Measurements from ENCODE around the gene DENND4B.
"Not testable (repeated sequence)": the region's sequence is repeated elsewhere in the genome, so short reads cannot be mapped to it uniquely, and the experiment has no call there.

The DENND4B gene

GRCh38 chr1:153946622-153947241, at the start of gene DENND4B:
Gene DENND4B (minus strand): TSS chr1:153946718. CDS start chr1:153944374, 2,344 bp downstream.
- DNase-seq (ENCODE audit: low read depth in 2 of 3, low spot score in 2 of 3): peak; percentile 64 to 69 (median 64)

- no peak for DNase-seq (ENCODE audit: low read depth in 2 of 3, low spot score in 2 of 3)
Measured at GRCh38 chr1:153995640-153996039, 49.1 kb upstream of the DENND4B start.

GRCh38 chr1:153995202-153995601, 48.7 kb upstream of the DENND4B start:
- DNase-seq (ENCODE audit: low read depth in 2 of 3, low spot score in 2 of 3): no peak

- no peak for DNase-seq (ENCODE audit: low read depth in 2 of 3, low spot score in 2 of 3)
Measured at GRCh38 chr1:153991806-153992205, 45.3 kb upstream of the DENND4B start.

GRCh38 chr1:153991151-153991630, 44.7 kb upstream of the DENND4B start:
- no peak for DNase-seq (ENCODE audit: low read depth in 2 of 3, low spot score in 2 of 3)

- peak; percentile 67 to 71 (median 69) for DNase-seq (ENCODE audit: low read depth in 2 of 3, low spot score in 2 of 3)
Measured at GRCh38 chr1:153990468-153991150, 44.1 kb upstream of the DENND4B start, which contains the start of gene RPS27. Gene RPS27 (plus strand): TSS chr1:153990762. CDS start chr1:153990797, 35 bp downstream.

GRCh38 chr1:153987621-153988020, 41.1 kb upstream of the DENND4B start:
- DNase-seq (ENCODE audit: low read depth in 2 of 3, low spot score in 2 of 3): no peak

- no peak for DNase-seq (ENCODE audit: low read depth in 2 of 3, low spot score in 2 of 3)
Measured at GRCh38 chr1:153985941-153986761, 39.6 kb upstream of the DENND4B start, which contains the start of gene RAB13. Gene RAB13 (minus strand): TSS chr1:153986339. CDS start chr1:153986236, 103 bp downstream.

GRCh38 chr1:153985341-153985912, 38.9 kb upstream of the DENND4B start:
- peak in 1 of 3 experiments; percentile 39 for DNase-seq (ENCODE audit: low read depth in 2 of 3, low spot score in 2 of 3)

GRCh38 chr1:153984123-153984894, 37.8 kb upstream of the DENND4B start:
- no peak for DNase-seq (ENCODE audit: low read depth in 2 of 3, low spot score in 2 of 3)

GRCh38 chr1:153981735-153982134, 35.2 kb upstream of the DENND4B start:
- DNase-seq (ENCODE audit: low read depth in 2 of 3, low spot score in 2 of 3): not testable (repeated sequence)

GRCh38 chr1:153979091-153979490, 32.6 kb upstream of the DENND4B start:
- not testable (repeated sequence) for DNase-seq (ENCODE audit: low read depth in 2 of 3, low spot score in 2 of 3)

GRCh38 chr1:153978274-153978909, 31.9 kb upstream of the DENND4B start:
- DNase-seq (ENCODE audit: low read depth in 2 of 3, low spot score in 2 of 3): no peak

GRCh38 chr1:153977250-153978240, 31.0 kb upstream of the DENND4B start, which contains the start of gene JTB:
Gene JTB (minus strand): TSS chr1:153977674. CDS start chr1:153977252, 422 bp downstream.
- peak; percentile 60 to 72 (median 64) for DNase-seq (ENCODE audit: low read depth in 2 of 3, low spot score in 2 of 3)

- DNase-seq (ENCODE audit: low read depth in 2 of 3, low spot score in 2 of 3): no peak
Measured at GRCh38 chr1:153976819-153977249, 30.3 kb upstream of the DENND4B start.

GRCh38 chr1:153973525-153973924, 27.0 kb upstream of the DENND4B start:
- no peak for DNase-seq (ENCODE audit: low read depth in 2 of 3, low spot score in 2 of 3)

- no peak for DNase-seq (ENCODE audit: low read depth in 2 of 3, low spot score in 2 of 3)
Measured at GRCh38 chr1:153973071-153973470, 26.6 kb upstream of the DENND4B start.

- no peak for DNase-seq (ENCODE audit: low read depth in 2 of 3, low spot score in 2 of 3)
Measured at GRCh38 chr1:153970346-153970745, 23.8 kb upstream of the DENND4B start.
